ENCODE results near the gene PLCB4. TPM values are rescaled to one million over a fixed set of nuclear protein-coding genes. Genes with fewer than 3 reads are reported as not detected.

PLCB4 gene
- polyA plus RNA-seq, 1 of the 3 experiments (the other 2 are of a cell fraction): 5.5 TPM

GRCh38 chr20:9412309-9412708 is 343.4 kb downstream of the PLCB4 start:
- 94% methylated on average over 5 of the region's 5 CpGs for WGBS (ENCODE audit: low lambda C conversion rate)
- no peaks in the 10 kb centered on the region for H3K9me2 ChIP-seq
- H3F3A ChIP-seq (replicated peaks; ENCODE audit: insufficient read depth): peaks cover 29% of the 10 kb centered on the region
- no peak overlapping the region for H2AFZ ChIP-seq (ENCODE audit: low read depth)
- no peak for TF ChIP-seq TEAD4 (IDR thresholded peaks at IDR 0.05; ENCODE audit: borderline replicate concordance, insufficient read depth)
- TF ChIP-seq GATA2 (CRISPR knock-in tag; IDR thresholded peaks at IDR 0.05): no peak
- no peak for TF ChIP-seq EP300 (IDR thresholded peaks at IDR 0.05; ENCODE audit: borderline replicate concordance in 1 of 2, low read depth in 1 of 2, low read length in 1 of 2)
- TF ChIP-seq ZBTB33 (IDR thresholded peaks at IDR 0.05; ENCODE audit: borderline replicate concordance, low read depth): no peak
- no peak for TF ChIP-seq JUND (IDR thresholded peaks at IDR 0.05)
- TF ChIP-seq RCOR1 (IDR thresholded peaks at IDR 0.05; ENCODE audit: low read length): no peak
- TF ChIP-seq IRF3 (IDR thresholded peaks at IDR 0.05; ENCODE audit: low read depth, low read length): no peak
- TF ChIP-seq CHD2 (IDR thresholded peaks at IDR 0.05; ENCODE audit: low read length, partially characterized antibody): no peak
- TF ChIP-seq NFIC (IDR thresholded peaks at IDR 0.05; ENCODE audit: borderline replicate concordance): no peak
- TF ChIP-seq USF2 (IDR thresholded peaks at IDR 0.05; ENCODE audit: borderline replicate concordance, low read depth, low read length): no peak
- no peak for TF ChIP-seq GABPA (IDR thresholded peaks at IDR 0.05; ENCODE audit: low read depth)
- no peak for TF ChIP-seq FOXM1 (IDR thresholded peaks at IDR 0.05; ENCODE audit: low read depth)
- no peak for TF ChIP-seq USF1 (IDR thresholded peaks at IDR 0.05; ENCODE audit: borderline replicate concordance, low read depth)
- TF ChIP-seq NRF1 (IDR thresholded peaks at IDR 0.05; ENCODE audit: low read depth, low read length): no peak
- TF ChIP-seq MXI1 (IDR thresholded peaks at IDR 0.05; ENCODE audit: low read depth, low read length): no peak
- TF ChIP-seq SMC3 (IDR thresholded peaks at IDR 0.05; ENCODE audit: low read depth, low read length): no peak
- no peak for TF ChIP-seq PBX3 (IDR thresholded peaks at IDR 0.05)
- H3K79me2 ChIP-seq (ENCODE audit: insufficient read depth): no peaks in the 10 kb centered on the region
- no peak overlapping the region for H3K4me3 ChIP-seq (ENCODE audit: low read depth in 2 of 2, low read length in 1 of 2)
- no peak overlapping the region for H3K27ac ChIP-seq (ENCODE audit: low read depth in 2 of 2, low read length in 1 of 2)
- H3K9ac ChIP-seq: no peak overlapping the region
- CTCF ChIA-PET: interaction anchor here (8.9 kb wide), 1 partner anchor 198 kb away, joined by 255 read pairs; no protein-coding TSS in a partner anchor
- no peak overlapping the region for H3K4me2 ChIP-seq
- H3K4me1 ChIP-seq (ENCODE audit: control insufficient read depth in 1 of 2, insufficient read depth in 2 of 2, low read depth in 1 of 2, low read length in 1 of 2): peaks cover 2 to 19% of the 10 kb centered on the region in 2 experiments; a peak in 1 of 4 replicates
- H4K20me1 ChIP-seq (ENCODE audit: insufficient read depth): no peaks in the 10 kb centered on the region
- H3K27me3 ChIP-seq (ENCODE audit: insufficient read depth): no peaks in the 10 kb centered on the region
- H3K9me3 ChIP-seq: no peaks in the 10 kb centered on the region
- H3K36me3 ChIP-seq (replicated peaks in 1 of 2; ENCODE audit: control insufficient read depth in 1 of 2, insufficient read depth in 2 of 2, low read length in 1 of 2): peaks cover 1 to 9% of the 10 kb centered on the region in 2 experiments
- POLR2A ChIA-PET: no interaction called here
- no peak for DNase-seq

Data from SK-N-SH (cell line).